GM21367 (cell line): ENCODE data around the gene SUSD3.

Experiments used
- ATAC-seq: cut with Tn5 transposase; IDR thresholded peaks from one replicate; pipeline ENCODE4 v1.9.1; 2021; ENCODE audit not compliant: unreplicated experiment

The SUSD3 gene

GRCh38 chr9:93028448-93029006 lies 30.0 kb upstream of the SUSD3 start:
- no peak for ATAC-seq

GRCh38 chr9:93030642-93031628 lies 27.6 kb upstream of the SUSD3 start:
- no peak for ATAC-seq

DNA sequence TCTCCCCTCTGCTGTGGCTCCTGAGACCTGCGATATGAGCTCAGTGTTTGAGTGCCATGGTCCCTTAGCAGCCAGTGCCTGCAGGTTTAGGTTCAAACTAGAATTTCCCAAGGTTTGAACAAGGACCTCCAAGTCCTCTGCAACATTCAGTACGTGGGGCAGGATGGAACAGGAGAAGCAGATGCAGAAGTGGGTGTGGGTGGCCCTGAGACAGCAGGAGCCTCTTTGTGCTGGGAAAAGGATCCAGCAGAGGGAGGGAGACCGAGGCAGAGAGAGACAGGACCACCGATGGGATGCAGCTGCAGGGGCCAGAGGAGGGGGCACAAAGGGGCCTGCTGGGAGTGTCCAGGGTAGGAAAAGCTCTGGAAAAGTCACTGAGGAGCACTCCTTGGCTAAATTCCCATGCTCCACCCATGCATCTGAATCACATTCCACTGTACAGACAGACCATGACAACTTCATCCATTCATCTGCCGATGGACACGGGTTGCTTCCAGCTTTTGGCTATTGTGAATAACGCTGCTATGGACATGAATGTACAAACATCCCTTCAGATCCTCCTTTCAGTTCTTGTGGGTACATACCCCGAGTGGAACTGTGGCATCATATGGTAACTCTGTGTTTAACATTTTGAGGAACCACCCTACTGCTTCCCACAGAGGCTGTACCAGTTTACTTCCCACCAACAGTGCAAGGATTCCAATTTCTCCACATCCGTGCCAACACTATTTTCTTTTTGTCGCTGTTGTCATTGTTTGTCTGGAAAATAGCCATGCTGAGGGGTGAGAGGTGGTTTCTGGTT lies 26.7 kb upstream of the SUSD3 start:
- ATAC-seq: no peak

DNA sequence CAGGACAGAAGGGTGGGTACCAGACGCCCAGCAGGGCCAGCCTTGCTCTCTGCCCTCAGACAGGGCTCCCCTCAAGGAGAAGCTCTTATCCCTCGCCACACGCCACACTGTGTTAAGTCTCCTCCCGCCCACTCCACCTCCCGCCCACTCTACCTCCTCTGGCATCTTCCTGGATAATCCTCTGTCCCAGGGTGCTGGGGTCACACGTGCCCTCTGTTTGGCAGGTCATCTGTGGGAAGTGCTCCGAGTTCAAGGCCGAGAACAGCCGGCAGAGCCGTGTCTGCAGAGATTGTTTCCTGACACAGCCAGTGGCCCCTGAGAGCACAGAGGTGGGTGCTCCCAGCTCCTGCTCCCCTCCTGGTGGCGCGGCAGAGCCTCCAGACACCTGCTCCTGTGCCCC lies 26.0 kb upstream of the SUSD3 start:
- no peak for ATAC-seq

- no peak for ATAC-seq
Observed at GRCh38 chr9:93033531-93033930, 25.0 kb upstream of the SUSD3 start.

DNA sequence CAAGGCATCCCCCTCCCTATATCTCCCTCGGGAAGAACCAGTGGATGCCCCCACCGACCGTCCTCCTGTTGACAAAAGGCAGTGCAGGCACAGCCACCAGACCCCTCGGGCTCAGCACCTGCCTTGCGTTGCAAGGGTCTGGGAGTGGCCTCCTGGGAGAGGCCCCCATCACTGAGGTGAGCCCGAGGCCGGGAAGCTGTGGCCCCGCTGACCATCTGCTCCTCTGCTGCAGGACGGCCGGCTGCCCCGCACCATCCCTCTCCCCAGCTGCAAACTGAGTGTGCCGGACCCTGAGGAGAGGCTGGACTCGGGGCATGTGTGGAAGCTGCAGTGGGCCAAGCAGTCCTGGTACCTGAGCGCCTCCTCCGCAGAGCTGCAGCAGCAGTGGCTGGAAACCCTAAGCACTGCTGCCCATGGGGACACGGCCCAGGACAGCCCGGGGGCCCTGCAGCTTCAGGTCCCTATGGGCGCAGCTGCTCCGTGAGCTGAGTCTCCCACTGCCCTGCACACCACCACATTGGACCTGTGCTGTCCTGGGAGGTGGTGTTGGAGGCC lies 23.3 kb upstream of the SUSD3 start:
- ATAC-seq: no peak

DNA sequence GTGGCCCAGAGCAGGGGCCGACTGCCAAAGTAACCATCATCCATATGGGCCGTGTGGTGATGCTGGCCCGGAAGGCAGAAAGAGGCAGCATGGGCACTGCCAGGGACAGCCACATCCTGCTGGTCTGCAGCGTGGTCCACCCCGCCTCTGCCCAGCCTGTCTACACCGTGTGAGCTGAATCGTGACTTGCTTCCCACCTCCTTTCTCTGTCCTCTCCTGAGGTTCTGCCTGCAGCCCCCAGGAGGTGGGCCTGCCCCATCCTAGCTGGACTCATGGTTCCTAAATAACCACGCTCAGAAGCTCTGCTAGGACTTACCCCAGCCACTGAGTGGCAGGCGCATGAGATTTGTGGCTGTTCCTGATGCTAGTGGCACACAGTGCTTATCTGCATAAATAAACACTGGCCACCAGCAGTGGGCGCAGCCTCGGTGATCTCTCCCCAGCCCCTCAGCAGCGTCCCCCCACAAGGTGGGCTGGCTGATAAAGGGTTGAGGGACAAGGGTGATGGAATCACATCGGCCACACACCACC lies 22.6 kb upstream of the SUSD3 start:
- no peak for ATAC-seq

GRCh38 chr9:93036887-93037475 lies 21.5 kb upstream of the SUSD3 start:
- ATAC-seq: no peak

- ATAC-seq: no peak
Observed at GRCh38 chr9:93037476-93037971, 21.0 kb upstream of the SUSD3 start.

DNA sequence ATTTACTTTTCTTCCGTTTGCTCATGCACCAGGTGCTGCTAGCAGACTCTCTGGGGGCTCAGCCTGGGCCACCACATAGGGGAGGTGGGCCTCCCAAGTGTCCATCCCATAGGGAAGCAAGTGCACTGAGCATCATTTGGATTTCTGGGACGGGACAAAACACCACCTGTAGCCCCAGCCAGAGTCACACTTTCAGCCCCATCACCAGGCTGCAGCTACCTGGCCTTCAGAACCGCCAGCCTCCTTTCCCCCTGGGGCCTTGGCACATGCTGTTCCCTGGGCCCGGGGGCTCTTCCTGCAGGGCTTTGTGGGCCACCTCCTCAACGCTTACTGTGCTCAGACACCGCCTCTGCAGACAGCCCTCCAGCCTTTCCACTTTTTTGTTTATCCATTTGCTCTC lies 19.6 kb upstream of the SUSD3 start:
- ATAC-seq: no peak

DNA sequence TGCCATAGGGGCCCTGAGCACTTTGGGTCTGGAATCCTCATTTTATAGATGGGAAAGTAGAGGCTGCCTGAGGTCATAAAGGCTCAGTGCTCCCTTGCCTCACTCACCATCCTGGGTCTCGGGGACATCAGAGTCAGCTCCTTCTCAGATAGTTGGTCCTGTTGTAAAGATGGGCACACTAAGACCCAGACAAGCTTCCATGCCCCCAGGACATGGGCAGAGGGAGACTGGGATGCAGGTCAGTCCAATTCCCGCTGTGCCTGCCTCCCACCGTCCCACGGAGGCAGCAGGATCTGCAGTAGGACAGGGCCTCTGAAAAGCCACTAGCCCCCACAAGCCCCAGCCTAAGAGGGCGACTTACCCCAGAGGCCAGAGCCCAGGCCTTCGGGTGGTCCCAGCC lies 19.0 kb upstream of the SUSD3 start:
- no peak for ATAC-seq

DNA sequence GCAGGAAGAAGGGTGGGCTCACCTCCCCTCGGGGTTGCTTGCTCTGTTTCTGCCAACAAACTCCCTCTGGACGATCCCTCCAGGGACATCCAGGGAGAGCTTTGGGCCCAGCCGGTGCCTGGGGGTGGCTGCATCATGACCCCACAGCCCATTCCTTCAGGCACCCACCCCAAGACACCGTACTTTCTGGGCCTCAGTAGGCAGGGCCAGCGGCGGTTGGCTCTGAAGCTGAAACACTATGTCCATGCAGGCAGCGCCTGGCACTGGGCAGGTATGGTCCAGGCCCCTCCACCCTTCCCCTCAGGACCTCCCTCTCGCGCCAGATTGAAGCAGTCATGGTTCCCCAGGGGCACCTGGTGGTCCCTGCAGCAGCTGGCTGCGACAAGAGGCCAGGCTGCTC lies 18.5 kb upstream of the SUSD3 start:
- ATAC-seq: no peak

DNA sequence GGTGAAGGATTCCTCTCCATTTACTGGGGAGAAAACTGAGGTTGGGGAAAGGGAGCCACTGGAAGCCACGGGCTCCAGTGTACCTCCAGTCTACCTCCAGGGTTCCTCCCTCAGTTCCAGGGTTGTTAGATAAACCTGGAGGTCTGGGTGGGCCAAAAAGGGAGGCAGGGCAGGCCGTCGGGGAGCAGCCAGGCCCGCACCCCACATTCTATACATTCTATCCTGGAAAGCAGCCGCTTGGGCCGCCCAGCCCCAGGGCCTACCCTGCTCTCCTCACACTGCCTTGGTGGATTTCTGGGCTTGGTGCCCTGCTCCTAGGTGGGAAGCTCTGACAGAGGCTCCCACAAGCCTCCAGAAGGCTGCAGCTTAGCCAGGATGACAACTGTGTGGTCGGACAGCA lies 18.1 kb upstream of the SUSD3 start:
- no peak for ATAC-seq

- ATAC-seq: no peak
Observed at GRCh38 chr9:93041108-93041802, 17.2 kb upstream of the SUSD3 start.

DNA sequence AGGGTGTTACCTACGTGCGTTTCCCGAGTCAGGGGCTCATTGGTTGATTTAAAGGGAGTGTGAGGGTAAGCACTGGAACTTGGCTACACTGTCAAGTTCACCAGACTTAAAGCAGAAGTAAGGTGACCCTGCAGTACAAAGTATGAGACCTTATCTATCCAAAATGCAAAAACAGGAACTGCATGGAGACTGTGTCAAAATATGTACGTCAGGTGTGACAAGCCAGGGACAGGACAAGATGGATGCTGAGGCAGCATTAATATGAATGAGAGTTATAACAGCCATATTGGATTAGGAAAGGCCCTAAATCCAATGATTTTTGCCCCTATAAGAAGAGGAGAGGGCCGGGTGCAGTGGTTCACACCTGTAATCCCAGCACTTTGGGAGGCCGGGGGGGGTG lies 15.4 kb upstream of the SUSD3 start:
- ATAC-seq: no peak

- no peak for ATAC-seq
Observed at GRCh38 chr9:93045521-93045920, 13.0 kb upstream of the SUSD3 start.

DNA sequence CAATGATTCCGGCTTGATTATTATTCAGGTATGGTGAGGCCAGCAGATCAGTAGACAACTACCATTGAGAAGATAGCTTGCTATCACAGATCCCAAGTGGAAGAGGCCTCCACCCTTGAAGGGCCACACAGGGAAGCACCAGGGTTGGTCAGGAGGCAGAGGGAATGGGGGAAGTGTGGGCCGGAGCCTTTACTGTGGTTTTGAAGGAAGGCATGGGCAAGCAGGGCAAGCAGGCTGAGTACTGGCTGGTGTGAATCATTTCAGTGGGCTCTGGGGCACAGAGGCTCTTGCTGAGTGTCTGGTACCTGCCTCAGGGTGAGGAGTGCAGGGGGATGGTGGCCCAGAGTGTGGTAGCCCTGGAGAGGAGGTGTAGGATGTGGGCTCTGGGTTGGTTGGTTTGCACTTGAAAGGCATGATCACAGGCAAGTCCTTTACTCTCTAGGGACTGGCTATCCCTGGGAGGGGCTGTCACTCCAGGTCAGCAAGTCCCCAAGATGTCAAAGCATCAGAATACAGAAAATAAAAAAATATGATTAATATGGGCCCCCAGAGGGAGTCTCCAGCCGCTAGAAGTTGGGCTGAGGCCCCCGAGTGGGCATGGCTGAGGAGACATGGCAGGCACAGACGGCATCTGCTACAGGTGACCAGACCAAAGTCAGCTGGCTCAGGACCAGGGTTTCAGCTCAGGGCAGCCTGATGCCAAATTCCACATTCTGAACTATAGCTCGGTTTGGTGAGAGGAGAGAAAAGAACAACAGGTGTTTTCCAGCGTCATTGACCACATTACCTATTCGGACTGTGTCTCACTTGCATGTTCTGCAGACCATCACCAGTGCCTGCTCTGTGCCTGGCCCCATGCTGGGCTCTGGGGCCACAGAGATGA lies 9.7 kb upstream of the SUSD3 start:
- ATAC-seq: no peak

- no peak for ATAC-seq
Observed at GRCh38 chr9:93049491-93049890, 9.0 kb upstream of the SUSD3 start.

DNA sequence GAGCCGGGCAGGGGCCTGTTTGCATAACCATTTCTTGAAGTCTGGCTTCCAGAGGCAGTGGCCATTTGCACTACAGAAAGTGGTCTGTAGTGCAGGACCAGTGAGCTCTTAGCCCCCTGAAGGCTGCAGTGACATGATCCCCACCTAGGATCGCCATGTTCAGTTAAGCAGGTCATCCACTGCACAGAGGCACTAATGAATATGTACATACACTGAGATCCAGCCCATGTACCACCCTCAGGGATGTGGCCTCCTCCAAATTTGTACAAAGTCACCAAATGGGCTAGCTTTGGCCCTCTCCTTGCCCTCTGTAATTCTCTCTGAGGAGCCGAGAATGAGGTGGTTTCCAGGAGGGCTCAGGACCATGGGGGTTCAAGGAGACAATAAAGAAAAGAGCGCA lies 8.3 kb upstream of the SUSD3 start:
- no peak for ATAC-seq
